HL-60 (cell line): ENCODE data around the gene ASCC3.

Experiments used
- DNase-seq, 2 experiments: peaks; one replicate each; pipeline ENCODE4 v3.0.0-alpha.2; 2010 to 2020; ENCODE audit warnings: low read depth in 1 of 2, low spot score in 1 of 2
- H3K27ac ChIP-seq: fragments of 250-450 bp; sonication (Bioruptor Pico); replicated peaks from 2 replicates; pipeline ENCODE4 v1.5.1; 2020; ENCODE audit warnings: mild to moderate bottlenecking, moderate library complexity
- H3K27me3 ChIP-seq: fragments of 250-450 bp; sonication (Bioruptor Pico); 2 replicates; pipeline ENCODE4 v1.5.1; 2021; ENCODE audit warnings: mild to moderate bottlenecking, moderate library complexity; ENCODE audit not compliant: insufficient read depth, poor library complexity, severe bottlenecking
- H3K4me3 ChIP-seq: replicated peaks from 2 replicates; pipeline ENCODE4 v1.5.1; 2011; ENCODE audit warnings: mild to moderate bottlenecking, control low read depth, low read length; ENCODE audit not compliant: insufficient read depth
- CTCF ChIP-seq: IDR thresholded peaks from one replicate; pipeline ENCODE4 v1.5.1; 2011; ENCODE audit warnings: low read length, control low read depth, inconsistent platforms; ENCODE audit not compliant: insufficient read depth
- GABPA ChIP-seq: IDR thresholded peaks from 2 replicates; pipeline ENCODE4 v1.6.1; 2012; ENCODE audit warnings: low read depth
- POLR2AphosphoS5 ChIP-seq: IDR thresholded peaks from 2 replicates; pipeline ENCODE4 v1.6.1; 2012; ENCODE audit warnings: low read depth
- REST ChIP-seq: IDR thresholded peaks from 2 replicates; pipeline ENCODE4 v1.6.1; 2012; ENCODE audit warnings: low read depth; ENCODE audit not compliant: insufficient replicate concordance
- SPI1 ChIP-seq: IDR thresholded peaks from 2 replicates; pipeline ENCODE4 v1.6.1; 2012; ENCODE audit warnings: low read depth, mild to moderate bottlenecking, borderline replicate concordance

ASCC3 gene

GRCh38 chr6:100470422-100471120 is 410.6 kb downstream of the ASCC3 start:
- Histone ChIP-seq H3K27ac (no peak overlapping the region), H3K4me3 (no peak overlapping the region), H3K27me3 (peaks cover 50% of the 10 kb centered on the region)
- no peak for TF ChIP-seq CTCF
- TF ChIP-seq GABPA = no peak
- TF ChIP-seq POLR2AphosphoS5 = no peak
- TF ChIP-seq REST = no peak
- no peak for TF ChIP-seq SPI1
- DNase-seq = no peak

GRCh38 chr6:100469101-100469859 is 411.8 kb downstream of the ASCC3 start:
- no peak for TF ChIP-seq SPI1
- TF ChIP-seq REST = no peak
- TF ChIP-seq CTCF = no peak
- DNase-seq = no peak
- Histone ChIP-seq H3K27ac (no peak overlapping the region), H3K27me3 (peaks cover 61% of the 10 kb centered on the region), H3K4me3 (no peak overlapping the region)

- peaks cover 70% of the 10 kb centered on the region for H3K27me3 ChIP-seq
- no peak overlapping the region for H3K4me3 ChIP-seq
- no peak for TF ChIP-seq SPI1
- no peak for TF ChIP-seq REST
- no peak for TF ChIP-seq CTCF
- no peak for TF ChIP-seq GABPA
- no peak for TF ChIP-seq POLR2AphosphoS5
- DNase-seq = no peak
- H3K27ac ChIP-seq = no peak overlapping the region
These were observed 413.0 kb downstream of the ASCC3 start for GRCh38 chr6:100468016-100468622.
